ENCODE results near the gene SUB1.

SUB1 gene

GRCh38 chr5:32583582-32584232 lies 1.6 kb upstream of the SUB1 start:
- no peak for DNase-seq (ENCODE audit: extremely low read depth, low read depth)
- TF ChIP-seq, protein P1, sequence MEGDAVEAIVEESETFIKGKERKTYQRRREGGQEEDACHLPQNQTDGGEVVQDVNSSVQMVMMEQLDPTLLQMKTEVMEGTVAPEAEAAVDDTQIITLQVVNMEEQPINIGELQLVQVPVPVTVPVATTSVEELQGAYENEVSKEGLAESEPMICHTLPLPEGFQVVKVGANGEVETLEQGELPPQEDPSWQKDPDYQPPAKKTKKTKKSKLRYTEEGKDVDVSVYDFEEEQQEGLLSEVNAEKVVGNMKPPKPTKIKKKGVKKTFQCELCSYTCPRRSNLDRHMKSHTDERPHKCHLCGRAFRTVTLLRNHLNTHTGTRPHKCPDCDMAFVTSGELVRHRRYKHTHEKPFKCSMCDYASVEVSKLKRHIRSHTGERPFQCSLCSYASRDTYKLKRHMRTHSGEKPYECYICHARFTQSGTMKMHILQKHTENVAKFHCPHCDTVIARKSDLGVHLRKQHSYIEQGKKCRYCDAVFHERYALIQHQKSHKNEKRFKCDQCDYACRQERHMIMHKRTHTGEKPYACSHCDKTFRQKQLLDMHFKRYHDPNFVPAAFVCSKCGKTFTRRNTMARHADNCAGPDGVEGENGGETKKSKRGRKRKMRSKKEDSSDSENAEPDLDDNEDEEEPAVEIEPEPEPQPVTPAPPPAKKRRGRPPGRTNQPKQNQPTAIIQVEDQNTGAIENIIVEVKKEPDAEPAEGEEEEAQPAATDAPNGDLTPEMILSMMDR (IDR thresholded peaks at IDR 0.05; ENCODE audit: low read depth, low read length, missing control alignments): no peak
- no peak overlapping the region for H3K4me3 ChIP-seq (replicated peaks; ENCODE audit: low read depth, low read length)

DNA sequence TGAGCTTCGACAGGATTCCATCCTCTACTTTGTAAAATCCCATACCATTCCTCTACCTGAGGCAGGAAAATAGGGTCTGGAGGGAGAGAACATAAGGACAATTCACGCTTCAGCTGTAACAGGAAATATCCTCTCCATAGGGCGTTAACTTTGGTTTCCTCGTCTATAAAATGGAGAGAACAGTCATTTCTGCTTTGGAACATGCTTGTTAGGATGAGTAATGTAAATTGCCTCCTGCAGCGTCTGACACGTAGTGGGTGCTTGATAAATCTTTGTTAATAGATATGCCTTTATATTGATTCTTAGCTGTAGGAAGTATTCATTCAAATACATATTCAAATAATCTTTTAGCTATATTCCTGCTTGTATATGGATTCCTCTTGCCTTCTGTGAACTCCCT lies 711 bp upstream of the SUB1 start:
- no peak overlapping the region for H3K4me3 ChIP-seq (replicated peaks; ENCODE audit: low read depth, low read length)

DNA sequence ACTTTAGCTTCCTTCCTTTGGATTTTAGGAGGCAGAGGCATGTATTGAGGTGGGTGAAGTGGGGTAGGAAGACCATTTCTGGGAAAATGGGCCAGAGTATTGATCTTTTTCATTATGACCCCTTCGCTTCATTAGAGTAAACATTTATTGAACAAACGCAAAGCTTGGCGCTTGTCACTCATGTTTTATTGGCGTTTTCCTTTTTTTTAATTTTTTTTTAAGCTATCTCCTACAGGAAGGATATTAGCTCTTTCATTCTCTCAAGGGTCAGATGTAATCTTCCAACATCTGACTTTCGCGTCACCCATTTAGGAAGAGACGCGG lies 273 bp upstream of the SUB1 start:
- H3K4me3 ChIP-seq (replicated peaks; ENCODE audit: low read depth, low read length): peak overlapping the region; percentile 81
- TF ChIP-seq, protein P1 (IDR thresholded peaks at IDR 0.05; ENCODE audit: low read depth, low read length, missing control alignments): no peak
- no peak for DNase-seq (ENCODE audit: extremely low read depth, low read depth)

More for the DNA sequence above, 711 bp upstream of the SUB1 start:
- no peak for DNase-seq (ENCODE audit: extremely low read depth, low read depth)
- TF ChIP-seq, protein P1 (IDR thresholded peaks at IDR 0.05; ENCODE audit: low read depth, low read length, missing control alignments): no peak

- H3K4me3 ChIP-seq (replicated peaks; ENCODE audit: low read depth, low read length): peak overlapping the region; percentile 81
- TF ChIP-seq, protein P1 (IDR thresholded peaks at IDR 0.05; ENCODE audit: low read depth, low read length, missing control alignments): no peak
These were observed 881 bp downstream of the SUB1 start for GRCh38 chr5:32586276-32586599.

DNA sequence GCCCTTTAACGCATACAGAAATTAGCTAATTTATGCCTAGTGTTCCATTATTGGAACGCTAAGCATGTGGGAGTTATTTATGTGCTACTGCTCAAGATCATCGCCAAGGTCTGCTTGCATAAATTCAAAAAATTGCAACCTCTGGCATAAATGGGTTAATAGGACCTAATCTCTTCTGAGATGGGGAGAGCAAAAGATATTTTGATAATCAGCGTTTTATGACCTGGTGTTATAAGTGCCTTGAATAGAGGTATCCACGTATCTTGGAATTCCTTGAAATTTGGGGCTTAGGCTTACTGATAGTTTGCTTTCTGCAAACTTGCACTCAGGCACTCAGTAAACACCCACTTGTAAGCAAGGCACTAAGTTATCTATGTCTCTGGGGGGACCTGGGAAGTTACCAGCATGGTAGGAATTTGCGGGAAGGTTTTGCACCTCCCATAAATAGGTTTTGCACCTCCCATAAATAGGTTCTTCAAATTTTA lies 1.8 kb downstream of the SUB1 start:
- peak overlapping the region; percentile 81 for H3K4me3 ChIP-seq (replicated peaks; ENCODE audit: low read depth, low read length)
- TF ChIP-seq, protein P1 (IDR thresholded peaks at IDR 0.05; ENCODE audit: low read depth, low read length, missing control alignments): no peak
- no peak for DNase-seq (ENCODE audit: extremely low read depth, low read depth)

More at GRCh38 chr5:32586276-32586599, 881 bp downstream of the SUB1 start:
- DNase-seq (ENCODE audit: extremely low read depth, low read depth): no peak

DNA sequence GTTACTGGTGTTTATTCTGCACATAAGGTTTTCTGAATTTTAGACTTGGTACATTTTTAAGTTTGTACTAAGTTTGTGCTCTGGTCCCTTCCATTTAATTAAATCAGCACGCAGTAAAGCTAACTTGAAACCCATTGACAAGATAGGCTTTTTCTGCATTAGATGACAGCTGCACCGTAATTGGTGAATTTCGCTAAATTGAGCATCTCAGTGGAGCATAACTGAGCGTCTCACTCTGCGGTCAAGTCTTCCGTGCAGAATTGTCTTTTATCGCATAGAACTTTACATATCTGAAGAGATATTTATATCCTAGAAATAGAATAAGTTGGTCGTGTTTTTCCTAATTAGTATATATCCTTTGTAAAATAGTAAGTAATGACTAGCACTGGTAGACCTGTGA lies 4.1 kb downstream of the SUB1 start:
- TF ChIP-seq, protein P1 (IDR thresholded peaks at IDR 0.05; ENCODE audit: low read depth, low read length, missing control alignments): no peak
- no peak overlapping the region for H3K4me3 ChIP-seq (replicated peaks; ENCODE audit: low read depth, low read length)
- no peak for DNase-seq (ENCODE audit: extremely low read depth, low read depth)

All from HFF-Myc (cell line).